Fibroblast of lung (primary cell): ENCODE data around the gene SLC13A3. TPM values are rescaled to one million over a fixed set of nuclear protein-coding genes. Genes with fewer than 3 reads are reported as not detected.

Experiments
- DNase-seq, 2 donors: peaks; one replicate each; pipeline versions ENCODE4 v3.0.0 to v3.0.0-alpha.2; 2010; ENCODE audit warnings: low read depth in 2 of 2
- H2AFZ ChIP-seq: 2 replicates; pipeline ENCODE4 v1.5.1; 2012; ENCODE audit warnings: low read length, control low read depth, inconsistent platforms
- H3K27ac ChIP-seq: 2 replicates; pipeline ENCODE4 v1.5.1; 2011; ENCODE audit warnings: low read length, control low read depth; ENCODE audit not compliant: insufficient read depth
- H3K27me3 ChIP-seq: 2 replicates; pipeline ENCODE4 v1.5.1; 2011; ENCODE audit warnings: mild to moderate bottlenecking, low read length; ENCODE audit not compliant: control insufficient read depth, insufficient read depth
- H3K36me3 ChIP-seq: 2 replicates; pipeline ENCODE4 v1.5.1; 2011; ENCODE audit warnings: low read length; ENCODE audit not compliant: control insufficient read depth, insufficient read depth
- H3K4me1 ChIP-seq: 2 replicates; pipeline ENCODE4 v1.5.1; 2011; ENCODE audit warnings: low read length; ENCODE audit not compliant: control insufficient read depth, insufficient read depth; ENCODE audit errors: extremely low read depth
- H3K4me2 ChIP-seq: 2 replicates; pipeline ENCODE4 v1.5.1; 2011; ENCODE audit warnings: low read length, control low read depth; ENCODE audit not compliant: insufficient read depth; ENCODE audit errors: extremely low read depth
- H3K4me3 ChIP-seq, 4 experiments: fragments of 200-600 bp in 1 of 4; sonication (generic) in 1 of 4; replicated peaks in 1 of 4; 2 replicates each; pipeline ENCODE4 v1.5.1; 2011 to 2016; ENCODE audit warnings: low read length in 4 of 4, low read depth in 3 of 4, mild to moderate bottlenecking in 3 of 4, control low read depth in 2 of 4, inconsistent platforms in 1 of 4, mixed read lengths in 1 of 4; ENCODE audit not compliant: insufficient read depth in 1 of 4; ENCODE audit errors: control extremely low read depth in 1 of 4
- H3K79me2 ChIP-seq: 2 replicates; pipeline ENCODE4 v1.5.1; 2012; ENCODE audit warnings: mild to moderate bottlenecking, low read length, inconsistent platforms; ENCODE audit not compliant: control insufficient read depth, insufficient read depth
- H3K9ac ChIP-seq: 2 replicates; pipeline ENCODE4 v1.5.1; 2011; ENCODE audit warnings: mild to moderate bottlenecking, low read length, control low read depth; ENCODE audit not compliant: insufficient read depth
- H3K9me3 ChIP-seq: 2 replicates; pipeline ENCODE4 v1.5.1; 2012; ENCODE audit warnings: low read depth, low read length; ENCODE audit not compliant: control insufficient read depth, insufficient read depth
- H4K20me1 ChIP-seq: 2 replicates; pipeline ENCODE4 v1.5.1; 2011; ENCODE audit warnings: low read length; ENCODE audit not compliant: control insufficient read depth, insufficient read depth; ENCODE audit errors: extremely low read depth
- EZH2 ChIP-seq: IDR thresholded peaks from 2 replicates; pipeline ENCODE4 v1.5.1; 2012; ENCODE audit warnings: low read length, control low read depth, mild to moderate bottlenecking; ENCODE audit errors: missing control alignments
- polyA plus RNA-seq, 2 donors: library from polyadenylated mRNA; depleted of rRNA in 1 of 2; stranded (reverse) in 1 of 2; unstranded in 1 of 2; fragments of >200 nt; gene quantifications; 2 replicates each; pipeline ENCODE4 v1.2.1, GENCODE V29; 2011 to 2012; ENCODE audit warnings: missing spikeins in 1 of 2
- total RNA-seq: library from RNA; depleted of rRNA; stranded (reverse); fragments of >200 nt; gene quantifications from 2 replicates; pipeline ENCODE4 v1.2.1, GENCODE V29; 2014
- TF ChIP-seq, protein P1 (sequence below), 2 donors: IDR thresholded peaks in 1 of 2; conservative IDR thresholded peaks in 1 of 2; 1 replicate in 1 of 2; 2 replicates in 1 of 2; pipeline ENCODE4 v1.5.1; 2011 to 2012; ENCODE audit warnings: low read length in 2 of 2, control low read depth in 1 of 2, inconsistent platforms in 1 of 2, low read depth in 1 of 2, mild to moderate bottlenecking in 1 of 2

Gene SLC13A3
- total and polyA plus RNA-seq, 2 donors (not counting 1 experiment from before 2014, with no cell fraction given) = 2.2 to 5.6 TPM

DNA sequence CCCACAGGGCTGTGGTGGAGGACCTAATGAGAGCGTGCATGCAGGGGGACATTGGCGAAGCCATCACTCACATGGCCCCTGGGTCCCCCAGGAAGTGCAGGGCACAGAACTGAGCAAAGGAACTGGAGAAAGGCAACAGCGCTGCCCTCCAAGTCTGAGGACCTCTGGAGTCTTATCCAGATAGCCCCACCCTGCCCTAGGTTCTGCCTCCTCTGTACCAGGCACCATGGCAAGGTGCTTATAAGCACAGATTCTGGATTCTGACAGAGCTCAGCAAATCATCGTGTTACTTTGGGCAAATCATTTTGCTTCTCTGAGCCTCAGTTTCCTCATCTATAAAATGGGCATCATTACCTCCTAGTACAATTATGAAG lies 44.5 kb downstream of the SLC13A3 start:
- no peak for TF ChIP-seq EZH2
- TF ChIP-seq, protein P1, sequence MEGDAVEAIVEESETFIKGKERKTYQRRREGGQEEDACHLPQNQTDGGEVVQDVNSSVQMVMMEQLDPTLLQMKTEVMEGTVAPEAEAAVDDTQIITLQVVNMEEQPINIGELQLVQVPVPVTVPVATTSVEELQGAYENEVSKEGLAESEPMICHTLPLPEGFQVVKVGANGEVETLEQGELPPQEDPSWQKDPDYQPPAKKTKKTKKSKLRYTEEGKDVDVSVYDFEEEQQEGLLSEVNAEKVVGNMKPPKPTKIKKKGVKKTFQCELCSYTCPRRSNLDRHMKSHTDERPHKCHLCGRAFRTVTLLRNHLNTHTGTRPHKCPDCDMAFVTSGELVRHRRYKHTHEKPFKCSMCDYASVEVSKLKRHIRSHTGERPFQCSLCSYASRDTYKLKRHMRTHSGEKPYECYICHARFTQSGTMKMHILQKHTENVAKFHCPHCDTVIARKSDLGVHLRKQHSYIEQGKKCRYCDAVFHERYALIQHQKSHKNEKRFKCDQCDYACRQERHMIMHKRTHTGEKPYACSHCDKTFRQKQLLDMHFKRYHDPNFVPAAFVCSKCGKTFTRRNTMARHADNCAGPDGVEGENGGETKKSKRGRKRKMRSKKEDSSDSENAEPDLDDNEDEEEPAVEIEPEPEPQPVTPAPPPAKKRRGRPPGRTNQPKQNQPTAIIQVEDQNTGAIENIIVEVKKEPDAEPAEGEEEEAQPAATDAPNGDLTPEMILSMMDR (conservative IDR thresholded peaks at IDR 0.05 in 1 of 2, IDR thresholded peaks at IDR 0.05 in 1 of 2; ENCODE audit: low read depth in 1 of 2, low read length in 2 of 2) = no peak
- Histone ChIP-seq H4K20me1 (no peaks in the 10 kb centered on the region), H3K9me3 (no peaks in the 10 kb centered on the region), H3K27ac (no peak overlapping the region), H3K36me3 (no peaks in the 10 kb centered on the region), H3K79me2 (no peaks in the 10 kb centered on the region), H3K27me3 (no peaks in the 10 kb centered on the region), H3K4me1 (no peaks in the 10 kb centered on the region), H3K4me3 (no peak overlapping the region), H3K9ac (no peak overlapping the region), H2AFZ (no peak overlapping the region), H3K4me2 (no peak overlapping the region)
- no peak for DNase-seq

DNA sequence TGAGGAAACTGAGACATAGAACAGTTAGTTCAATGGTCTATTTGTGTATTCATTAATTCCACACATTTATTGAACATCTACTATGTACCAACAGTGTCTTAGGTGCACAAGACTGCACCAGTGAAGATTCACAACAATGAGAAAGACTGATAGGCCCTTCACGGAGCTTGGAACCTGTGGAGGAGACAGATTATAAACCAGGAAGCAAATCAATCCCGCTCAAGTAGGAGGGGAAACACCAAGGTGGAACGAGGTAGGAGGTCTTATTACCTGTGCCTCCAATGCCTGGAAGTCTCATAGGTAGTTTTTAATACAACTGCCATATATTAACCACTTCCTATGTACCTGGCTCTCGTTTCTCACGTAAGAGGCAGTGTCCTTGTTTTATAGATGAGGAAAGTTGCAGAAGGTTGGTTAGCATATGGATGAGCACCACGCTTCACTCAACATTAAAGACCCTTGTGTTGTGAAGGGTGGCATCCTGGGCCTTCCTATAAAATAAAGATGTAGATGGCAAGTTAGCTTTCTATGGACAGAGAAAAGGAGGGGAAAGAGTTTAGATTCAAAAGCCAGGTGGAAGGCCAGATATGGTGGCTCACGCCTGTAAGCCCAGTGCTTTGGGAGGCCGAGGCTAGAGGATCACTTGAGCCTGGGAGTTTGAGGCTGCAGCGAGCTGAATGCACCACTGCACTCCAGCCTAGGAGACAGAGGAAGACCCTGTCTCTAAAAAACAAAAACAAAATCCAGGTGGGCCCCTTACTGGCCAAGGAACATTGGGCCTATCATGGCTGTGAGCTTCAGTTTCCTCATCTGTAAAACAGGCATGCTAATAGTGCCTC lies 45.1 kb downstream of the SLC13A3 start:
- H3K27me3 ChIP-seq = no peaks in the 10 kb centered on the region
- no peaks in the 10 kb centered on the region for H3K36me3 ChIP-seq
- no peak for DNase-seq
- no peak overlapping the region for H3K4me3 ChIP-seq
- no peak overlapping the region for H2AFZ ChIP-seq
- H3K4me1 ChIP-seq = no peaks in the 10 kb centered on the region
- H3K79me2 ChIP-seq = no peaks in the 10 kb centered on the region
- TF ChIP-seq, protein P1 (conservative IDR thresholded peaks at IDR 0.05 in 1 of 2, IDR thresholded peaks at IDR 0.05 in 1 of 2; ENCODE audit: low read depth in 1 of 2, low read length in 2 of 2) = no peak
- TF ChIP-seq EZH2 = no peak
- no peak overlapping the region for H3K9ac ChIP-seq
- no peak overlapping the region for H3K4me2 ChIP-seq
- H4K20me1 ChIP-seq = no peaks in the 10 kb centered on the region
- no peaks in the 10 kb centered on the region for H3K9me3 ChIP-seq
- no peak overlapping the region for H3K27ac ChIP-seq

DNA sequence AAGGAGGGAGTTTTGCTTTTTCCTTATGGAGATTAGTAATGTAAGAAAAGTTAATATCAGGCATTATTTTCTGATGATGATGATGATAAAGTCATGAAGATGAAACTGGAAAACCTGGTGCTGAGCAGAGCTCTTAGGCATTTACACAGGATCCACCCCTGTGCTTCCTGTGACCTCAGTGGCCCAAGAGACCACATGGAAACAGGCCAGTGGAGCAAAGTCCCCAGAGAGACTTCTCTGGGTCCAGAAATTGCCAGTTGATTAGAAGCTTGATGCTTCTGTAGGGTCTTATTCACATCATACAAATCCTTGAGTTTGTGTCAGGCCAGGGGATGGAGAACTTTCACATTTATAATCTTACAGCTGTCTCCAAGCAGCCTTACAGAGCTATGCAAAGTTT lies 46.1 kb downstream of the SLC13A3 start:
- no peaks in the 10 kb centered on the region for H3K79me2 ChIP-seq
- no peak for DNase-seq
- H3K36me3 ChIP-seq = no peaks in the 10 kb centered on the region
- no peaks in the 10 kb centered on the region for H3K27me3 ChIP-seq
- H2AFZ ChIP-seq = no peak overlapping the region
- H3K4me3 ChIP-seq = no peak overlapping the region
- H3K4me1 ChIP-seq = no peaks in the 10 kb centered on the region
- no peak overlapping the region for H3K4me2 ChIP-seq
- TF ChIP-seq, protein P1 (conservative IDR thresholded peaks at IDR 0.05 in 1 of 2, IDR thresholded peaks at IDR 0.05 in 1 of 2; ENCODE audit: low read depth in 1 of 2, low read length in 2 of 2) = no peak
- TF ChIP-seq EZH2 = no peak
- no peaks in the 10 kb centered on the region for H3K9me3 ChIP-seq
- no peaks in the 10 kb centered on the region for H4K20me1 ChIP-seq
- no peak overlapping the region for H3K9ac ChIP-seq
- no peak overlapping the region for H3K27ac ChIP-seq
